GM23338 (cell line): ENCODE results near the gene FBXW11. TPM values are rescaled to one million over a fixed set of nuclear protein-coding genes. Genes with fewer than 3 reads are reported as not detected.

Experiments used
- ATAC-seq: fragments of 200-7000 bp; cut with Tn5 transposase; 3 replicates; pipeline ENCODE4 v1.9.1; 2020
- DNase-seq: peaks from one replicate; pipeline ENCODE4 v3.0.0-alpha.2; 2015; ENCODE audit warnings: low spot score
- H2AFZ ChIP-seq: fragments of 200-600 bp; sonication (generic); 2 replicates; pipeline ENCODE4 v1.8.0; 2016; ENCODE audit warnings: antibody characterized with exemption, mild to moderate bottlenecking, moderate library complexity
- H3F3A ChIP-seq: fragments of 200-600 bp; sonication (generic); replicated peaks from 2 replicates; pipeline ENCODE4 v1.8.0; 2017; ENCODE audit warnings: antibody characterized with exemption, mixed run types, low read depth
- H3K27ac ChIP-seq: fragments of 200-600 bp; sonication (generic); 2 replicates; pipeline ENCODE4 v1.6.1; 2016; ENCODE audit warnings: low read depth
- H3K27me3 ChIP-seq: fragments of 200-600 bp; sonication (generic); 2 replicates; pipeline ENCODE4 v1.8.0; 2016; ENCODE audit warnings: mild to moderate bottlenecking, mixed run types, moderate library complexity; ENCODE audit not compliant: insufficient read depth
- H3K36me3 ChIP-seq: fragments of 200-600 bp; sonication (generic); 2 replicates; pipeline ENCODE4 v1.8.0; 2016; ENCODE audit warnings: mild to moderate bottlenecking; ENCODE audit not compliant: insufficient read depth
- H3K4me1 ChIP-seq: fragments of 200-600 bp; sonication (generic); 2 replicates; pipeline ENCODE4 v1.8.0; 2016; ENCODE audit warnings: mild to moderate bottlenecking, moderate library complexity; ENCODE audit not compliant: insufficient read depth
- H3K4me2 ChIP-seq: fragments of 200-600 bp; sonication (generic); 2 replicates; pipeline ENCODE4 v1.7.1; 2017; ENCODE audit warnings: mixed run types
- H3K4me3 ChIP-seq: fragments of 200-600 bp; sonication (generic); 2 replicates; pipeline ENCODE4 v1.6.1; 2016; ENCODE audit warnings: mixed run types
- H3K79me2 ChIP-seq: fragments of 200-600 bp; sonication (generic); replicated peaks from 2 replicates; pipeline ENCODE4 v1.8.0; 2017; ENCODE audit warnings: mild to moderate bottlenecking; ENCODE audit not compliant: insufficient read depth
- H3K9me2 ChIP-seq: fragments of 200-600 bp; sonication (generic); 2 replicates; pipeline ENCODE4 v1.8.0; 2017; ENCODE audit not compliant: insufficient read depth
- H4K20me1 ChIP-seq: fragments of 200-600 bp; sonication (generic); replicated peaks from 2 replicates; pipeline ENCODE4 v1.8.0; 2017; ENCODE audit warnings: mild to moderate bottlenecking; ENCODE audit not compliant: insufficient read depth
- H3K27ac Mint-ChIP-seq: 2 replicates; pipeline ENCODE4 v1.8.0; 2020; ENCODE audit warnings: inconsistent platforms, mild to moderate bottlenecking, moderate library complexity, mixed read lengths
- H3K27me3 Mint-ChIP-seq: 3 replicates; pipeline ENCODE4 v1.8.0; 2022; ENCODE audit warnings: low read depth, mild to moderate bottlenecking, moderate library complexity, mixed read lengths, inconsistent platforms; ENCODE audit not compliant: insufficient read depth, poor library complexity
- H3K36me3 Mint-ChIP-seq: 3 replicates; pipeline ENCODE4 v1.8.0; 2021; ENCODE audit warnings: low read depth, mild to moderate bottlenecking, inconsistent platforms, moderate library complexity, mixed read lengths
- H3K4me1 Mint-ChIP-seq: 3 replicates; pipeline ENCODE4 v1.8.0; 2020; ENCODE audit warnings: mild to moderate bottlenecking, inconsistent platforms, mixed read lengths
- H3K4me3 Mint-ChIP-seq: 3 replicates; pipeline ENCODE4 v1.8.0; 2021; ENCODE audit warnings: moderate library complexity, mild to moderate bottlenecking, inconsistent platforms, mixed read lengths
- H3K9me3 Mint-ChIP-seq: 3 replicates; pipeline ENCODE4 v1.8.0; 2020; ENCODE audit warnings: moderate library complexity, mild to moderate bottlenecking, inconsistent platforms, mixed read lengths
- CREB1 ChIP-seq: fragments of 250-450 bp; sonication (Bioruptor Pico); IDR thresholded peaks from 2 replicates; pipeline ENCODE4 v1.5.0; 2020; ENCODE audit warnings: low read depth, mild to moderate bottlenecking, moderate library complexity
- CTCF ChIP-seq, 2 experiments: fragments of 200-600 bp in 1 of 2; sonication (generic) in 1 of 2; conservative IDR thresholded peaks; 2 replicates each; pipeline versions ENCODE4 v1.5.1 to v1.6.1; 2016 to 2017; ENCODE audit warnings: antibody characterized with exemption in 2 of 2, low read depth in 2 of 2, mild to moderate bottlenecking in 2 of 2, moderate library complexity in 1 of 2
- ETS1 ChIP-seq: IDR thresholded peaks from 2 replicates; pipeline ENCODE4 v1.6.1; 2016; ENCODE audit warnings: antibody characterized with exemption
- EZH2 ChIP-seq: fragments of 200-600 bp; sonication (generic); IDR thresholded peaks from one replicate; pipeline ENCODE4 v1.8.0; 2017; ENCODE audit warnings: antibody characterized with exemption, mild to moderate bottlenecking, low read depth; ENCODE audit not compliant: unreplicated experiment
- EZH2phosphoT487 ChIP-seq: fragments of 200-600 bp; sonication (generic); IDR thresholded peaks from one replicate; pipeline ENCODE4 v1.8.1; 2018; ENCODE audit warnings: antibody characterized with exemption; ENCODE audit not compliant: unreplicated experiment
- JUNB ChIP-seq: IDR thresholded peaks from one replicate; pipeline ENCODE4 v1.6.1; 2016; ENCODE audit warnings: antibody characterized with exemption; ENCODE audit not compliant: unreplicated experiment
- NANOG ChIP-seq: IDR thresholded peaks from 2 replicates; pipeline ENCODE4 v1.6.1; 2016; ENCODE audit warnings: antibody characterized with exemption, borderline replicate concordance
- POLR2AphosphoS5 ChIP-seq: IDR thresholded peaks from 2 replicates; pipeline ENCODE4 v1.6.1; 2016; ENCODE audit warnings: antibody characterized with exemption, low read depth
- REST ChIP-seq: IDR thresholded peaks from one replicate; pipeline ENCODE4 v1.6.1; 2018; ENCODE audit warnings: antibody characterized with exemption; ENCODE audit not compliant: unreplicated experiment
- STAT1 ChIP-seq: IDR thresholded peaks from one replicate; pipeline ENCODE4 v1.6.1; 2016; ENCODE audit warnings: antibody characterized with exemption; ENCODE audit not compliant: unreplicated experiment
- ZNF114 ChIP-seq: fragments of 250-450 bp; sonication (Bioruptor Pico); IDR thresholded peaks from 2 replicates; pipeline ENCODE4 v1.5.0; 2020; ENCODE audit warnings: mild to moderate bottlenecking, moderate library complexity
- ZNF331 ChIP-seq: fragments of 250-450 bp; sonication (Bioruptor Pico); IDR thresholded peaks from 2 replicates; pipeline ENCODE4 v1.5.0; 2020; ENCODE audit warnings: low read depth, mild to moderate bottlenecking, moderate library complexity
- ZNF462 ChIP-seq: fragments of 250-450 bp; sonication (Bioruptor Pico); IDR thresholded peaks from 2 replicates; pipeline ENCODE4 v1.5.0; 2020; ENCODE audit warnings: mild to moderate bottlenecking, moderate library complexity
- polyA plus RNA-seq: library from polyadenylated mRNA; unstranded; fragments of >200 nt; fragmentation: Nextera tagmentation; extraction: Ambion mirVana; gene quantifications from 2 replicates; pipeline ENCODE4 v1.2.1, GENCODE V29; 2016
- total RNA-seq: library from RNA; depleted of rRNA; stranded (reverse); fragments of >200 nt; shearing (Covaris generic); gene quantifications from 2 replicates; pipeline ENCODE4 v1.2.3, GENCODE V29; 2014

FBXW11 gene
- total and polyA plus RNA-seq, 2 experiments from 2014 or later: 45.0 to 88.0 TPM

GRCh38 chr5:171897231-171897630 lies 109.2 kb downstream of the FBXW11 start:
- no peak for TF ChIP-seq EZH2
- TF ChIP-seq ZNF462 (CRISPR knock-in tag): no peak
- no peak for TF ChIP-seq STAT1
- no peak for TF ChIP-seq EZH2phosphoT487
- TF ChIP-seq ZNF331 (CRISPR knock-in tag): no peak
- no peak for TF ChIP-seq ETS1
- no peak for TF ChIP-seq POLR2AphosphoS5
- TF ChIP-seq ZNF114 (CRISPR knock-in tag): no peak
- TF ChIP-seq CREB1 (CRISPR knock-in tag): no peak
- no peak for TF ChIP-seq REST
- TF ChIP-seq JUNB: no peak
- no peak for TF ChIP-seq CTCF (conservative IDR thresholded peaks at IDR 0.05; ENCODE audit: low read depth in 2 of 2)
- TF ChIP-seq NANOG: no peak
- Histone ChIP-seq H3K4me1 (peaks cover 5% of the 10 kb centered on the region; the same call in 1 of the 2 replicates), H3K79me2 (peaks cover 31% of the 10 kb centered on the region), H4K20me1 (peaks cover 25% of the 10 kb centered on the region), H2AFZ (no peak overlapping the region), H3F3A (no peaks in the 10 kb centered on the region), H3K27ac (no peak overlapping the region), H3K36me3 (peaks cover 10% of the 10 kb centered on the region; the same call in 1 of the 2 replicates), H3K9me2 (no peaks in the 10 kb centered on the region), H3K27me3 (no peaks in the 10 kb centered on the region), H3K4me3 (no peak overlapping the region), H3K4me2 (no peak overlapping the region)
- H3K4me1 Mint-ChIP-seq: peaks cover 13% of the 10 kb centered on the region
- H3K27ac Mint-ChIP-seq: no peak overlapping the region
- no peaks in the 10 kb centered on the region; the same call in 1 of the 3 replicates for H3K36me3 Mint-ChIP-seq
- H3K27me3 Mint-ChIP-seq: no peaks in the 10 kb centered on the region
- DNase-seq (no peak), ATAC-seq (no peak)
- no peak overlapping the region for H3K4me3 Mint-ChIP-seq
- H3K9me3 Mint-ChIP-seq: no peaks in the 10 kb centered on the region
